Activated CD4-positive, alpha-beta T cell treated with anti-CD3 and anti-CD28 coated beads for 48 hours (primary cell): ENCODE measurements around the gene BLACAT1.
A peak's percentile ranks its signal among the peaks of the same experiment; 100 is the strongest.
"Not testable (repeated sequence)": the region's sequence is repeated elsewhere in the genome, so short reads cannot be mapped to it uniquely, and the experiment has no call there.

Experiments used
- DNase-seq: peaks from one replicate; pipeline ENCODE4 v3.0.0-alpha.2; 2020

The BLACAT1 gene

DNA sequence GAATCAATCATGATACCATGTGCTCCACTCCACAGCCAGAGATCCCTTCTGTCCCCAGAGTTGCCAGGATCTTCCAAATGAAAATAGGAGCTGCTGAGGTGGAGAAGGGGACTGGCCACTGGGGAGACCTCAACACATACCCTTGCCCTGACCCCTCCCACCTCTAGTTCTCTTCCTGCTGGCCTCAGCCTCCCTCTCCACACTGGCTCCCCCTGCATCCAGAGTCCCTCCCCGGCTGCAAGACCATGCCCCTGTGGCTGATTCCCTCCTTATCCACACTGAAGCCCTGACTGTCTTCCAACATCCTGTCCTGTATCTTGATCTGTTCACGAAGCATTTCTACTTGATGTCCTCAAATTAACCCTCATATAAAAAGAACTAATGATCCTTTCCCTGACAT is 27.5 kb upstream of the BLACAT1 start:
- no peak for DNase-seq

DNA sequence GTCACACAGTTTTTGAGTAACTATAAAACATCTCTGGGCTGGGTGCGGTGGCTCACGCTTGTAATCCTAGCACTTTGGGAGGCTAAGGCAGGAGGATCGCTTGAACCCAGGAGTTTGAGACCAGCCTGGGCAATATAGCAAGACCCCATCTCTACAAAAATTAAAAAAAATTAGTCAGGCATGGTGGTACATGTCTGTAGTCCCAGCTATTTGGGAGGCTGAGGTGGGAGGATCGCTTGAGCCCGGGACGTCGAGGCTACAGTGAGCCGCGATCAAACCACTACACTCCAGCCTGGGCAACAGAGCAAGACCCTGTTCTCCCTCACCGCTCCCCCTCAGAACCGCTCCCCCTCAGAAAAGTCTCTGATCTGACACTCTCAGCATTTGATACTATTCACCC is 26.7 kb upstream of the BLACAT1 start:
- not testable (repeated sequence) for DNase-seq

DNA sequence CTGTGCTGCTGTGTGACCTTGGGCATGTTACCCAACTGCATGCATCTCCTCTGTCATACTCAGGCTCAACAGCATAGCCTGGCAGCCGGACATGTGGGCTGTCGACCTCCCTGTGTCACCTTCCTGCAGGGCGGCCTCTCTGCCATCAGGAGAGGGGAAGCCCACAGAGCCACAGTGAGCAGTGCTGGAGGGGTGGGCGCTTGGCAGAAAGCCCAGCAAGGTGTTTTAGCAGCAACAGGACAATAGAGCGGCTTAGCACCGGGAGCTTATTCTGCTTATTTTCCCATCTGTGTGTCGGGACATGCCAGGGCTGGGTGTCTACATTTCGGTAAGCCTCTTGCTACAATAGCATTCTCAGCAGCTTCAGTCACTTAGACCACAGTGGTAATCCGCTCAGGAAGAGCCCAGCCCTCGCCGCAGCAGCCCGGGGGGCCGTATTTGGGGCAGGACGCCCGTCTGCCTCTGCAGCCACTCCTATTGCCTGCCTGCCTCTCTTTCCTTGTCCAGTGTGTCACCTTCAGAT is 25.8 kb upstream of the BLACAT1 start:
- DNase-seq = no peak

DNA sequence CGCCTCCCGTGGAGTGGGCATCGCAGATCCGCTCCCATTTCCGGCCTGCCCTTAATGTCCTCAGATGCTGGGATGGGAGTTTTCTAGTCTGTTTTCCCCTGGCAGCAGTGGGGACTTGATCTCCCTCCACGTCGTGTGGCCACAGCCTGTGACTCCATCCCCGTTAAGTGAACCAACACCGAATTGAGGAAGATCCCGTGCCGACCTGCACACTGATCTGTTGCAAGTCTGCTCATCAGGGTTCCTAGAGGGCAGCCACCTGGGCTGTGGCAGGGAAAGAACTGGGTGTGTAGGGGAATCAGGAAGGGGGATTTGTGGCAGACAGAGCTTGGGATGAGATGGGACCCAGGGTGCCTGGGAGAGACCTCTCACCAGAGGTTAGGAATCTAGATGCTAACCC is 25.4 kb upstream of the BLACAT1 start:
- DNase-seq = no peak

DNA sequence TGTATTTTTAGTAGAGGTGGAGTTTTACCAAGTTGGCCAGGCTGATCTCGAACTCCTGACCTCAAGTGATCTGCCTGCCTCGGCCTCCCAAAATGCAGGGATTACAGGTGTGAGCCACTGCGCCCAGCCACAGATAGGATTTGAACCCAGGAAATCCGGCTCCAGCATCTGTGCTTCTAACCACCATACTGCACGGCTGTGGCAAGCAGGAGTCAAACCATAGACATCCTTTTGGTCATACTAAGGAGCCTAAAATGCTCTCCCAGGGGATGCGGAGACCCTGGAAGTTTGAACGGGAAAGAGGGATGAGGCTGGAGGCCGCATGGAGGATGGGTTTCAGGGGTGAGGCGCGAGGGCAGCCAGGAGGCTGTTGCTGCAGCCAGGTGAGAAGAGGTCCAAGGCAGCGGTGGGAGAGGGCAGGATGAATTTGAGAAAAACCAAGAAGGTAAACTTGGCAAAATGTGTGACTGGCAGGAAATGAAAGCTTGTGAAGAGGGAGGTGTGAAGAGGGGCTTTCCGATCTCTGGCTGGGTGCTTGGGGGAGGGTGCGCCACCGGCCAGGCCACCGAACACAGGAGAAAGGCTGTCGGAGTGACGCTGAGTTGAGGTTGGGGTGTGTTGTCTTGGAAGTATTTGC is 24.6 kb upstream of the BLACAT1 start:
- DNase-seq = peak; percentile 67

DNA sequence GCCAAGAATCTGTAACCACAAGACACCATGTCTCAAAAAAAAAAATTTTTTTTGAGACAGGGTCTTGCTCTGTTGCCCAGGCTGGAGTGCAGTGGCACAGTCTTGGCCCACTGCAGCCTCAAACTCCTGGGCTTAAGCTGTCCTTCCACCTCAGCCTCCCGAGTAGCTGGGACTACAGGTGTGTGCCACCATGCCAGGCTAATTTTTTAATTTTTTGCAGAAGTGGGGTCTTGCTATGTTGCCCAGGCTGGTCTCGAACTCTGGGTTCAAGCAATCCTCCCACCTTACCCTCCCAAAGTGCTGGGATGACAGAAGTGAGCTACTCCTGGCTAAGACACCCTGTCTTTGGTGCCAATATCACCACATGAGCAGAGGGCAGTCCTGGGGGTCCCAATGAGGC is 23.1 kb upstream of the BLACAT1 start:
- not testable (repeated sequence) for DNase-seq

DNA sequence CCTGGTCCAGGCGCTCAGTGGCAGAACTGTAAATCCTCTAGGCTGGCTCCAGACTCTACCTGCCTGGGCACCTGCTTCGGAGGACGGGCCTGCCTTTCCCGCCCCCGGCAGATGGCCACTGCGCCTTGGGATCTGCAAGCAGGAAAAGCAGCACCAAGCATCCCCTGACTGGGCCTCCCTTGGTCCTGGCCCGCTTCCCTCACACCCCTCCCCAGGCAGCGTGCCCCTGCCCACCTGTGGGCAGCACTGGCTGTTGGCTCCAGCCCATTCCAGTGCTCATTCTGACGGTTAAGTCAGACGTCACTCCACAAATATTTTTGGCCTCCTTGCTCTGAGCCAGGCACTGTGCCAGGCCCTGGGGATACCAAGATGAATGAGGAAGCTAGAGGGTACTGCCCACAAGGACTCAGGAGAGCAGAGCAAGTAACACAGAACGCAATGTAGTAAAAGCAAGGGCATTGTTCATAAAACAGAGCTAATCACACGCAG is 22.0 kb upstream of the BLACAT1 start:
- DNase-seq = no peak

DNA sequence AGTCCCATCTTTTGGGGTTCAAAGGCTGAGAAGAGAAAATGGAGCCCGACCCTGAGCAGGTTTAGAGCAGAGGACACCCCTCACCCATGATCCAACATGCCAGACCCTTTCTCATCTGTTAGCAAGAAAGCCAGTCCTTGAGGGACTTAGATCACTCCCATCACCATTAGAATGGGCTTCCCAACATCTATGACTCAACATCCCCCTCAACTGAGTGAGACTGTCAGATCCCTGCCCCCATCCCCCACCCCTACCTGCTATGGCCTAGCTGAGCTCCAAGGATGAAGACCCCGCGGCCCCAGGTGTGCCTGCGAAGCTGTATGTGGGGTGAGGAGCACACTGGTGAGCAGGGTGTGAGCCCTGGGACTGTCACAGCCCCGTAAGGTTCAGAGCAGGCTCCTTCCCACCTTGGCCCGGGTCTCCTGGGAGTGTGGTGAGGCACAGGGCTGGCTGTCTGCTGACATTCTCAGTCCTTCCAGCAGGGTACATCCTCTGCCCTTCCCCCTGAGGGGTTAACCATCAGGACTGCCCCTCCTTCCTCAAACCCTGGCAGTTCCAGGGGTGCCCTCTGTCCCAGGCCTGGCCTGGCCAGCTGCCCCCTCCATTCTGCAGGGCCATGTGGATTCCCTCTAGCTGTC is 21.4 kb upstream of the BLACAT1 start:
- DNase-seq = no peak

DNA sequence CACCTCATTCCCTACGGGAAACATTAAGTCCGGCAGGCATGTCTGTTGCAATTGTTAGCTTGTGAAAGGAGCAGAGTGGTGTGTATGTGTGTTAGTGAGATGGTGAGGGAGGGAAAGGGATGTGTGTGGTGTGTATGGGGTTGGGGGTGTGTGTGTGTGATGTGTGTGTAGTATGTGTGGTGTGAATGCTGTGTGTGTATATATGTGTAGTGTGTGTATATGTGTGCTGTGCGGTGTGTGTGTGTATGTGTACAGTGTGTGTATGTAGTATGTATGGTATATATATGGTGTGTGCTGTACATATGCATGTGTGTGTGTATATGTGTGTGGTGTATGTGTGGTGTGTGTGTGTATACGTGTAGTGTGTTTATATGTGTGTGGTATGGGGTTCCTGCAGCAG is 20.8 kb upstream of the BLACAT1 start:
- no peak for DNase-seq

DNA sequence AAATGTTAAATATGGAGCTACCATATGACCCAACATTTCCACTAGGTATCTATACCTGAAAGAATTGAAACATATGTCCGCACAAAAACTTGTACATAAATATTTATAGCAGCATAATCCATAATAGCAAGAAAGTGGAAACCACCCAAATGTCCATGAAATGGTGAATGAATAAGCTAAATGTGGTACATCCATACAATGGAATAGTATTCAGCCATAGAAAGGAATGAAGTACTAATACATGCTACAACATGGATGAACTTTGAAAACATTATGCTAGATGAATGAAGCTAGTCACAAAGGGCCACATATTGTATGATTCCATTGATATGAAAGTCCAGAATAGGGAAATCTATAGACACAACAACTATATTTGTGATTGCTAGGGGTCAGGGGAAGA is 20.0 kb upstream of the BLACAT1 start:
- no peak for DNase-seq

DNA sequence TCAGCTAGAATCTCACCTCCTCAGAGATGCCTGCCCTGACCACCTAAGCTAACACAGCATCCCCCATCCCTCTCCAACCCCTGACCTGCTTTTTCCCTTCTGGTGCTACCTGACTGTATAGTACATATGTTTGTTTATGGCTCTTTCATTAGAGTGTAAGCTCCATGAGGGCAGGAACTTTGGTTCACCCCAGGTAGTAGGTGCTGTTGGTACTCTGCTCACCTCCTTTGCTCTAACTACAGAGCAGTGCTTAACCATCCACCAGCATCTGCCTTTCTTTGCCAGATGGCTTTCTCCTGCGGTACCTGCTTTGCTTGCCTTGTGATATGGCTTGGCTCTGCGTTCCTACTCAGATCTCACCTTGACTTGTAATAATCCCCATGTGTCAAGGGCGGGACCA is 18.7 kb upstream of the BLACAT1 start:
- no peak for DNase-seq

DNA sequence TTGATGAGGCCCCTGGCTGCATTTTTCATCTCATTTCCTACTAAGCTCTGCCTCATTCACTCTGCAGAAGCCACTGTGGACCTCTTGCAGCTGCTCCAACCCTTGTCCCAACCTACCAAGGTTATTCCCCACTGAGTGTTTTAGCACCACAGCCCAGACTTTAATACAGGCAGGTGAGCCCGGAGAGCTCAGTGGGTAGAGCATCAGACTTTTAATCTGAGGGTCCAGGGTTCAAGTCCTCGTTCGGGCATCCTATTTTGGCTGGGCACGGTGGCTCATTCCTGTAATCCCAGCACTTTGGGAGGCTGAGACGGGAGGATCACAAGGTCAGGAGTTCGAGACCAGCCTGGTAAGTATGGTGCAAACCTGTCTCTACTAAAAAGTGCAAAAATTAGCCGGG is 18.1 kb upstream of the BLACAT1 start:
- DNase-seq = no peak

DNA sequence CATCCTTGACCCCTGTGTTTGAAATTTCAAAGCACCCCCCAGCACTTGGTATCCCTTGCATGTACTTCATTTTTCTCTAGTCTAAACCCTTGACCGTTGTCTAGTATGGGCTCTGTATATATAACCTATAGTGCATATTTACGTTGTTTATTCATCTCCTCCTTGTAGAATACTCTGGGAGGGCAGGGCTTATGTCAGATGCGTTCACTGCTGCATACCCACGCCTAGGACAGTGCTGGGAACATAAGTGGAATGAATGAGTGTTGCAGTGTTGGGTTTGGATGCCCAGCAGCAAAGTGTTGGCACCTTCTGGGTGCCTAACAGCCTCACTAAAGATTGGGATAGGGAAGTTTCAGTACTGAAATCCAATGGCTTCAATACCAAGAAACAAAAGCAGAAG is 17.6 kb upstream of the BLACAT1 start:
- DNase-seq = no peak

DNA sequence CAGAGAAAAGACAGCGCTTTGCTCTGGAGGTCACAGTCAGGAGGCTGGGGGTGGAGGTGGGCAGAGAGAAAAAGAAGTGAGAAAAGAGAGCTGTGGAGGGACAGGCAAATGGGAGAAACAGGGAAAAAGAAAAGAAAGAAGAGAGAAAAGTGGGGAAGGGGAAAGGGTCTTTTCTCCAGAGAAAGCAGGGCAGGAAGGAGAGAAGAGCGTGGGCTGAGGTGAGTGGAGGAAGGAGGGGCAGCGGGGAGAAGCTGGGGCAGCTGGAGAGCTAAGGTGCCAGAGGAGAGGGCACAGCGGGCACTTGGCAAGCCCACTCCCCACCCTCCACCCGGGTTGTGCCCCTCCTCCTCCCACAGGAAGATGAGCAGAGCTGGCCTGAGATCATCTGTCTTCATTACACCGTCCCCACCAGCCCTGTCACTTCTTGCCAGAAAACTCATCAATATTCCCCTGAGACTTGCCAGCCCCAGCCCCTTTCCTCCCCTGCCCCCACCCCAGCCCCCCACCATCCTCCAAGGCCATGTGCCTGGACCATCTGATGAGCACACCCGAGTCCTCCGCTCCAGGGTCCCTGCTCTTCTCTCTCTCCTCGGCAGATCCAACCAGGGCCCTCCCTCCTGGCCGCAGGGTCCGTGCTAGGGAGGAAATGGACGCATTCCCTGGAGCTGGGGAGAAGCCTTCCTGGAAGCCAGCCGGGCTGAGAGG is 17.0 kb upstream of the BLACAT1 start:
- no peak for DNase-seq

DNA sequence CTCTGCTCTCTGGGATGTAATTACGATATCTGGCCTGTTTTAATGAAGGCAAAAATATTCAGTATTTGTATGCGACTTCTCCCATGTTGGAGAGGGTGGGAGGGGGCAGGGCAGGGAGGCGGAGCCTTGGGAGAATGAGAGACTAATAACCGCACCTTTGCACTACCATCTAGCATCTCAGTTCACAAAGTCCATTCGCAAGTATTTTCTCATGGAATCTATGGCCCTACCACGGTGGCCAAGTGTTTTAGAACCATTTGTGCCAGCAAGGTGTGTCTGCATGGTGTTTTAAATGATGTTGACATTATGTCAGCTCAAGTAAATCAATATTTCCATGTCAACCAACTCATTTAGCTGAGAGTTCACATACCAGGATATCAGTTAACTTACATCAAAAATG is 14.3 kb upstream of the BLACAT1 start:
- no peak for DNase-seq

DNA sequence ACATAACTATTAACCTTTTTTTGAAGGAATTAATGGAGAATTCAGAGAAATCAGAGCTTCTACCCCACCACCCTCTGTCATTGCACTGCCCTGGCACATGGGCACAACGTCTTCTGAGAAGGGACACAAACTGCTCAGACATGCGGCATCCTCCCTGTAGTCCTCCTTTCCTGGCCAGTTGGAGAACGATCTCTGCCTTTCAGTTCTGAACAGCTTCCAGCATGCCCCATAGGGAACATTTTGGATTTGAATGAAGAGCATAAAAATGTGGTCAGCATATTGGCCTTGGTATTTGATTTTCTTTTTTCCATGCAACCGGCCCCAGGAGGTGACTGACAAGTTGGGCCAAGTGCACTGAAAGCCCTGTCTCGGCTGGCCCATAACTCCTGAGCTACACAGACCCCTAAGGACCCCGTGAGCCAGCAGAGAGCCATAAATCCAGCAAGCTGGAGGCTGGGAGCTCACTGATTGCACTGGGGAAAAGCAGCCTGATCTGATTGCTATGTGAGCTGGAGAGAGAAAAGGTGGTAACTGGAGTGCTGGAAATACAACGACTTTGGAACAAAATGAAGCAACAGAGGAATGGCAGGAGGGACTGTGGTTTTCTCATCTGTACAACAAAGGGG is 10.9 kb upstream of the BLACAT1 start:
- DNase-seq = no peak

DNA sequence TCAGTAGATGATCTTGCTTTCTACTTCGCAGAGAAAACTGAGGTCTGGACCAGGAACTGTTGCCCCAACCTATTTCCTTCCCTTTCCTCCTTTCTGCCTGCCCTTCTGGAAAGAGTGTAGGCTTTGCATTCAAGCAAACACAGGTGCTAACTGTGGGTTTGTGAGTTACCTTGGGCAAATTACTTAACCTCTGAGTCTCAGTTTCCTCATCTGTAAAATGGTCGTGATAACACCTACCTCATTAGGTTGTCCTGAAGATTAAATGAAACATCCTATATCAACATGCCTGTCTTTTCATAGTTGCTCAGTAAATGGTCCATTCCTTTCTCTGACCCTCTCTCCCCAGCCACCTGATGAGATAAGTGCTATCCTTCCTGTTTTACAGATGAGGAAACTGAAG is 9.5 kb upstream of the BLACAT1 start:
- no peak for DNase-seq

DNA sequence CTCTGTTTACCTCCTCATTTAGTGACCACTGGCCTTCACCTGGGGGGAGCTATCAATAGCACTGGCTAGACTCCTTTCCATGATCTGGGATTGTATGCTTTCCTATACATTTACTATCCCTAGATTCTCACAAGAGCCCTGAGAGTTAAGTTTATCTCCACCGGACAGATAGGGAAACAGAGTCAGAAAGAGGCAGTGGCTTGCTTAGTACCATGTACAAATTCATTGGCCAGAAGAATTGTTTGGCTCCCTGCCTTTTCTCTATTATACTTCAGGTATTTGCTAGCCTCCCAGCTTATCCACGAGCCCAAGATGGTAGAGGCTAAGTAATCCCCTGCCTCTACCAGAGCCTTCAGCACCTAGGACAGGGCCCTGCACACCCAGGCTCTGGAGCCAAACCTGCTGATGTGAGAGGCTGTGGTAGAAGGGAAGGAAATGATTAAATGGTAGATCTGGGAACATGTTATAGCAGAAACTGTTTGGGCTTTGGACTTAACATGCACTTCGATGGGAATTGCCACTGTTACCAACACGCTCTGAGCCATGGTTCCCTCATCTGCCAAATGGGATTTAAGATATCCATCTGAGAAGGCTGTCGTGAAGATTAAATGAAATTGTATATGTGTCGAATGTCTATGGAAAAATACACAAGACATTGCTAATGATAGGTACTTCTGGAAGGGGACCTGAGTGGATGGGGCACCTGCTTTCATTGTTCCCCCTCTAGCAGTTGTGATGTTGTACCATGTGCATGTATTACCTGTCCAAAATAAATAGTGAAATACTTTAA is 3.1 kb upstream of the BLACAT1 start:
- peak; percentile 57 for DNase-seq

DNA sequence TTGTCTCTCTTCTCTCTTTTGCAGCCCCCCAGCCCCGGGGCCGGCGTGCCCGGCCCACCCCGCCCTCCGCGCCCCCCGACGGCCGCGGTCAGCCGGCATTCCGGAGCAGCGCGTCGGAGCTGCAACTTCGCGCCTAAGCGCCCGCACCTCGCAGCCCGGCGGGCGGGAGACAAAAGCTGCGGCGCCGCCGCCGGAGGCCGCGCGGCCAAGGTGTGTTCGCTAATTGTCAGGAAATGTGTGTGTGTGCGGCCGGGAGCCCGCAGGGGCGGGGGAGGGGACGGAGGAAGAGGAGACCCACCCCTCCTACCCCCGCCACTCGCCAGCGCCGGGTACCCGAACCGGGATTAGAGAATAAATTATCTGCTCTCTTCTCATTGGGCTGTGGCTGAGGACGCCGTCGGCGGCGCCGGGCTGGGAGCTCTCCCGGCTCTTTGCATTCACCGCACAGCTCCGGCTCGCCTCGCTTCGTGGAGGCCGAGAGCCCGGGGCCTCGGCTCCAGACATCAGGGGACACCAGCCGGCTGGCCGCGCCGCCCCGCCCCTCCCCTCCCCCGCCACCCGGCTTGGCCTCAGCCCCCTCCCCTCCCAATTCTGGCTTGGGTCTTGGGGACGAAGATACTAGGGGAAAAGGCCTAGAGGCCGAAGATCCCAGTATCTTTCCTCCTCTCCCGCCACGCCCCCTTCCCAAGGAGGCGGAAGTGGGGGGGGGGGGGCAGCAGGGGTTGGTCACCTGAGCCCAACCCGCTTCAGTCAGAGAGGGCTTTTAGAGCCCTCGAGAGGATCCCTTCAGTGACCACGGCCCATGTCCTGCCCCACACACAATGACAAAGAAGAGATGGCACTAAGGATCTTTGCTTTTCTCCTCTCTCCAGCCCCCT is 1.3 kb upstream of the BLACAT1 start:
- peak; percentile 16 for DNase-seq

DNA sequence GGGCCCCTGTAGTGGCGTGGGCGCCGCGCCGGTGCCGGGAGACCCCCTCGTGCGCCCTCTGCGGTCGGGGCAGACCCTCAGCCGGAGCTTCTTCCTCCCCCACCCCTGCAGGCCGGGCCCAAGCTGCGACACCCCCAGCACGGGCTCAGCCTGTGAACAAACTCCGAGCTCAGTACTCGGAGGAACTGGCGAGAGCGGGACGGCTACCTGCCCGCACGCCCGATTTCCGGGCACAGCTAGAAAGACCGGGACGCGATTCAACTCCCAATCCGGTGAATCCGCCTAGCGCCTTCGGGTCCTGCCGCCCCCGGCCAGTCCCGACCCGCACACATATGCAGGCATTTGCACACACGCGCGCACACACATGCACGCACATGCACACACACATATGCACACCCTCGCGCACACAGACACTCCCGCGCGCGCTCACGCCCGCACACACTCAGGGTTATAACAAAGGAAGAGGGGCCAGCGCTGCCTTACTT is 580 bp upstream of the BLACAT1 start:
- peak; percentile 19 for DNase-seq

DNA sequence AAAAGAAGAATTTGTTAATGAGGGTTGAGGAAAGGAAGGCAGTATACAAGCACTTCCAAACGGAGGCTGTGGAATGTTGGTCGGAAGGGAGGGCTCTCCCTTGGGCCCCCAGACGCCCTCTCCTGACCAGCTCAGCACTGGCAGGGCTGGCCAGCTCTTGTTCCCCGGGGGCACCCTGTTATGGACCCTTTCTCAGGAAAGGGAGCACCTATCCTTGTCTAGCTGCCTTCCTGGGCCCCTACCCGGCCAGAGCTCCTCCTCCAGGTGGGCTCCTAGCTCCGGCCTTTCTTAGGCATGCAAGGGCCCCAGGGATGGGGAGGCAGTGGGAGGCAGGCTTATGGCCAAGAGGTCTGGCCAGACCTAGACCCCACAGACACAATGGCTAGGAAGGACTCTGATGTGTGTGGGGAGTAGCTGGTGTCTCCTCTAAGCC is 926 bp downstream of the BLACAT1 start:
- DNase-seq = no peak
